Thymus (tissue), 11 donors: ENCODE measurements around the gene NUP98. TPM values are rescaled to one million over a fixed set of nuclear protein-coding genes. Genes with fewer than 3 reads are reported as not detected.

ENCODE experiments used
- DNase-seq, 9 donors: peaks; one replicate each; pipeline ENCODE4 v3.0.0-alpha.2; 2013; ENCODE audit warnings: low spot score in 9 of 9, low read depth in 6 of 9, missing footprints in 1 of 9
- H3K27ac ChIP-seq, 2 donors: one replicate each; pipeline ENCODE4 v1.5.1; 2013; ENCODE audit warnings: control low read depth in 1 of 2, low read depth in 1 of 2, low read length in 1 of 2, mild to moderate bottlenecking in 1 of 2, moderate library complexity in 1 of 2
- H3K27me3 ChIP-seq, 2 donors: one replicate each; pipeline ENCODE4 v1.5.1; 2013; ENCODE audit warnings: low read length in 1 of 2; ENCODE audit not compliant: control insufficient read depth in 2 of 2, insufficient read depth in 1 of 2
- H3K36me3 ChIP-seq, 2 donors: one replicate each; pipeline ENCODE4 v1.5.1; 2013; ENCODE audit warnings: low read length in 1 of 2, mild to moderate bottlenecking in 1 of 2, moderate library complexity in 1 of 2; ENCODE audit not compliant: control insufficient read depth in 2 of 2, insufficient read depth in 2 of 2
- H3K4me1 ChIP-seq, 2 donors: one replicate each; pipeline ENCODE4 v1.5.1; 2013; ENCODE audit warnings: low read length in 2 of 2; ENCODE audit not compliant: control insufficient read depth in 2 of 2, insufficient read depth in 2 of 2
- H3K4me3 ChIP-seq, 2 donors: one replicate each; pipeline ENCODE4 v1.5.1; 2013; ENCODE audit warnings: low read length in 2 of 2, control low read depth in 1 of 2, mild to moderate bottlenecking in 1 of 2
- H3K9me3 ChIP-seq, 2 donors: one replicate each; pipeline ENCODE4 v1.5.1; 2013; ENCODE audit warnings: low read length in 1 of 2, mild to moderate bottlenecking in 1 of 2; ENCODE audit not compliant: control insufficient read depth in 2 of 2, insufficient read depth in 1 of 2
- WGBS: extraction: QIAGEN DNeasy Blood & Tissue Kit; methylation state at CpG from one replicate; pipeline ENCODE4 v1.1.7; 2013; 5-methylcytosine and 5-hydroxymethylcytosine counted together
- polyA plus RNA-seq: library from polyadenylated mRNA; stranded (reverse); fragments of 200-250 nt; gene quantifications from one replicate; pipeline ENCODE4 v1.2.3, GENCODE V29; 2013
- total RNA-seq: library from RNA; stranded (reverse); fragments of 120-200 nt; gene quantifications from one replicate; pipeline ENCODE4 v1.2.4, GENCODE V29; 2013
- donor health status: healthy.

NUP98 gene
- total and polyA plus RNA-seq, 2 donors: 23.0 to 59.0 TPM

GRCh38 chr11:3639841-3640240 lies 157.5 kb downstream of the NUP98 start:
- Histone ChIP-seq H3K27me3 (peaks cover 5 to 42% of the 10 kb centered on the region in 2 donors), H3K9me3 (peaks cover 0 to 8% of the 10 kb centered on the region in 2 donors), H3K4me3 (no peak overlapping the region), H3K27ac (no peak overlapping the region), H3K4me1 (peaks cover 7 to 8% of the 10 kb centered on the region in 2 donors), H3K36me3 (no peaks in the 10 kb centered on the region)
- WGBS: 99% methylated on average over 14 of the region's 14 CpGs
- DNase-seq: no peak

GRCh38 chr11:3638513-3638912 lies 158.8 kb downstream of the NUP98 start:
- Histone ChIP-seq H3K4me1 (peaks cover 7 to 8% of the 10 kb centered on the region in 2 donors), H3K36me3 (no peaks in the 10 kb centered on the region), H3K27ac (no peak overlapping the region), H3K4me3 (no peak overlapping the region), H3K27me3 (peaks cover 5 to 30% of the 10 kb centered on the region in 2 donors), H3K9me3 (peaks cover 0 to 8% of the 10 kb centered on the region in 2 donors)
- WGBS: 92% methylated on average over 5 of the region's 5 CpGs
- DNase-seq: no peak

DNA sequence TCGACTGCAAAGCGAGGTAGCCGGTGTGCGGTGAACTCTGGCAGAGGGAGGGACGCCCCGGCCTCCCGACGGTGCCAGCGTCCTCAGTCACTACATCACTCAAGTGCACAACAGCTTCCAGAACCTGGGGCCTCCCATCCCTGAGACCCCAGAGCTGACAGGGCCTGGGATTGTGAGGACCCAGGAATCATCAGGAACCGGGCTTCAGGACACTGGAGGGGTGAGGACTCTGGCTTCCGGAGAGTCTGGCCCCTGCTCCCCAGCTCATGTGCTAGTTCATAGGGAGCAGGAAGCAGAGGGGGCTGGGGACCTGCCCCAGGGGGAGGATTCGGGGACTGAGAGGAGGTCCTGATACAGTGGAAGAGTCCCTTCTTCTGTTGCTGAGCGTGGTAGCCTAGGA lies 160.2 kb downstream of the NUP98 start:
- peaks cover 0 to 7% of the 10 kb centered on the region in 2 donors for H3K9me3 ChIP-seq
- peaks cover 2 to 17% of the 10 kb centered on the region in 2 donors for H3K27me3 ChIP-seq
- no peaks in the 10 kb centered on the region for H3K36me3 ChIP-seq
- no peak overlapping the region for H3K27ac ChIP-seq
- DNase-seq: no peak
- 81% methylated on average over 13 of the region's 13 CpGs for WGBS
- peaks cover 2 to 3% of the 10 kb centered on the region in 2 donors for H3K4me1 ChIP-seq
- no peak overlapping the region for H3K4me3 ChIP-seq

GRCh38 chr11:3635641-3636375 lies 161.5 kb downstream of the NUP98 start:
- DNase-seq: no peak
- no peak overlapping the region for H3K4me3 ChIP-seq
- H3K9me3 ChIP-seq: no peaks in the 10 kb centered on the region
- H3K27me3 ChIP-seq: peaks cover 0 to 6% of the 10 kb centered on the region in 2 donors
- H3K4me1 ChIP-seq: no peaks in the 10 kb centered on the region
- no peak overlapping the region for H3K27ac ChIP-seq
- H3K36me3 ChIP-seq: no peaks in the 10 kb centered on the region
- 98% methylated on average over 15 of the region's 15 CpGs for WGBS

DNA sequence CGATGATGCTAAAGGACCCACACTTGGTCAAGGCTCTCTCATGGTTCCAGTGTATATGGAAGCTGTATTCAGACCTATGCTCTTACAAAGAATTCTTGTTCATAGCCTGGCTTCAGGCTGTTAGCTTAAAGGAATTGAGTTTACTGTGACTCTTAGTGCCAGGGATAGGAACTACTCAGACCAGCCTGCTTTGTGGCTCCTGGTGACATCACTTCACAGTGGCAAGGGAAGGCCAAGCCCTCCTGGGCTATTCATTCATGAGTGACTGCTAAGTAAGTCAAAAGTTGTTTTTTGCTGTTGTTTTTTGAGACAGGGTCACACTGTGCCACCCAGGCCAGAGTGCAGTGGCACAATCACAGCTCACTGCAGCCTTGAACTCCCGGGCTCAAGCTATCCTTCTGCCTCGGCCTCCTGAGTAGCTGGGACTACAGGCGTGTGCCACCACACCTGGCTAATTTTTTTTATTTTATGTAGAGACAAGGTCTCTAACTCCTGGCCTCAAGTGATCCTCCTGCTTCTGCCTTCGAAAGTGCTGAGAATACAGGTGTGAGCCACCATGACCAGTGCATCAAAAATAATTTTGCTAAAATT lies 165.2 kb downstream of the NUP98 start:
- Histone ChIP-seq H3K9me3 (no peaks in the 10 kb centered on the region), H3K27me3 (no peaks in the 10 kb centered on the region), H3K4me3 (no peak overlapping the region), H3K4me1 (no peaks in the 10 kb centered on the region), H3K27ac (no peak overlapping the region), H3K36me3 (no peaks in the 10 kb centered on the region)
- 98% methylated on average over 5 of the region's 5 CpGs for WGBS
- DNase-seq: no peak

DNA sequence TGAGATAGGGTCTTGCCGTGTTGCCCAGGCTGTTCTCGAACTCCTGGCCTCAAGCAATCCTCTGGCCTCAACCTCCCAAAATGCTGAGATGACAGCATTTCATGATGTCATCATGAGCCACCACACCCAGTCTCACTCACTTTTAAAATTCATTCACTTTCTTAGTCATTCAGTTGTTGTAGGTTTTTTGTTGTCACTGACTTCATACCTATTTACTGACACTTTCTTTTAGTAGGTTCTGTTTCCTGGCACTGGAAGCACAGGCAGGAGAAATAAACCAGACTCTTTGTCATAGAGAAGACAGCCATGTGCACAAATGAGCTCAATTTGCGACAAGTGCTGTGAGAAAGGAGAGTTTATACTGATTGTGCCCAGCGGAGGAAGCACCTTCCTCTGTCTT lies 166.0 kb downstream of the NUP98 start:
- Histone ChIP-seq H3K9me3 (no peaks in the 10 kb centered on the region), H3K4me3 (no peak overlapping the region), H3K4me1 (no peaks in the 10 kb centered on the region), H3K27me3 (no peaks in the 10 kb centered on the region), H3K27ac (no peak overlapping the region), H3K36me3 (no peaks in the 10 kb centered on the region)
- no peak for DNase-seq
- WGBS: 98% methylated on average over 4 of the region's 4 CpGs

DNA sequence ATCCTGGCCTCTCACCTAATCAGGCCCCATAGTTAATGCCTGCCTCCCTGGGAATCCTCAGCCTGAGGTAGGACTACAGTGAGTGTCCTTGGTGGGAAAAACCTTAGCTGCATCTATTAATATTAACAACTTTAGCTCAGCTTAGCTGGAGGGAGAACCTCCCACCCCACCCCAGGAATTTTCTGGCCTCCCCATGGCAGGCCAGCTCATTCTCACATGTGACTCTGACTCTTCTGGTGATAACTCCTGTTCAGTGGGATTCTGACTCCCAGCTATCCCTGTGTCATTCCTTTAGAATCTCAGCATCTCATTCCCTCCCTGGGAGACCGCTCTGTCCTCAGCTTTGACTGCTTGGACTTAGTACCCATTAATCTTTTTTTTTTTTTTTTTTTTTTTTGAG lies 170.1 kb downstream of the NUP98 start:
- no peaks in the 10 kb centered on the region for H3K4me1 ChIP-seq
- no peaks in the 10 kb centered on the region for H3K36me3 ChIP-seq
- WGBS: 97% methylated on average over 1 of the region's 1 CpG
- H3K27me3 ChIP-seq: no peaks in the 10 kb centered on the region
- no peak overlapping the region for H3K27ac ChIP-seq
- H3K9me3 ChIP-seq: peaks cover 0 to 3% of the 10 kb centered on the region in 2 donors
- H3K4me3 ChIP-seq: no peak overlapping the region
- DNase-seq: no peak

DNA sequence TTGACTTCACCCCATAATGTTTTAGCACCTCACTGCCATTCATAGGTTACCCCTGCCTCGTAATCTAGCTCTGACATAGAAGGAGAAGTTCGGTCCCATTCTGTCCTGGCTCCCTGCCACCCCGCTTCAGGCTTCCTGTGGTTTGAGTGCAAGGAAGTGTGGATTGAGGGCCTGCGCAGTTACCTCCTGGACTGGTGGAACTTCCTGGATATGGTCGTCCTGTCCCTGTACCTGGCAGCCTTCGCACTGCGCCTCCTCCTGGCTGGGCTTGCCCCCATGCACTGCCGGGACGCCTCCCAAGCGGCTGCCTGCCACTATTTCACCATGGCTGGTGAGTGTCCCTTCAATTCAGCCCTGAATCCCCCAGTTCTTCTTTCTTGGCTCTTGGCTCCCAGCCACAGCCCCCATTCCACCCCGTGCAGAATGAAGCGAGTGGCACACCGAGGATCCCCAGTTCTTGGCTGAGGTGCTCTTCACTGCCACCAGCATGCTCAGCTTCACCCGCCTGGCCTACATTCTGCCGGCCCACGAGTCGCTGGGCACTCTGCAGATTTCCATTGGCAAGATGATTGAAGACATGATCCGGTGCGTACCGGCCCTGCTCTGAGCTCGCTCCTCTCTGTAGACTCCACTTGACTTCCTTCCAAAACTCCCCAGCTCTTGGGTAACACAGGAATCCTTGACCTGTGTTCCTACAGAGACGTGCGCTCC lies 170.9 kb downstream of the NUP98 start:
- no peaks in the 10 kb centered on the region for H3K4me1 ChIP-seq
- 41% methylated on average over 23 of the region's 23 CpGs for WGBS
- no peak for DNase-seq
- H3K9me3 ChIP-seq: peaks cover 0 to 3% of the 10 kb centered on the region in 2 donors
- no peaks in the 10 kb centered on the region for H3K27me3 ChIP-seq
- H3K4me3 ChIP-seq: no peak overlapping the region
- no peak overlapping the region for H3K27ac ChIP-seq
- no peaks in the 10 kb centered on the region for H3K36me3 ChIP-seq
